ENCODE results near the gene WDFY4.

- TF ChIP-seq EZH2 (IDR thresholded peaks at IDR 0.05; ENCODE audit: insufficient read depth, poor library complexity, severe bottlenecking) (no peak), EZH2phosphoT487 (IDR thresholded peaks at IDR 0.05; ENCODE audit: insufficient read depth, low read depth) (no peak)
Measured at GRCh38 chr10:48745662-48746245, 61.1 kb downstream of the WDFY4 start.
